GM19023 (cell line): ENCODE measurements around the gene ESYT1.

ENCODE experiments used
- ATAC-seq: cut with Tn5 transposase; IDR thresholded peaks from one replicate; pipeline ENCODE4 v1.9.1; 2021; ENCODE audit warnings: mild to moderate bottlenecking, moderate library complexity; ENCODE audit not compliant: unreplicated experiment

Gene ESYT1

GRCh38 chr12:56186957-56187356 is 58.9 kb downstream of the ESYT1 start:
- ATAC-seq: no peak

- ATAC-seq: no peak
These were observed 60.2 kb downstream of the ESYT1 start for GRCh38 chr12:56188131-56188777.

- no peak for ATAC-seq
These were observed 60.7 kb downstream of the ESYT1 start for GRCh38 chr12:56188778-56189098.

GRCh38 chr12:56189099-56189917 is 61.2 kb downstream of the ESYT1 start, which contains the start of gene SMARCC2:
TSS of gene SMARCC2 (minus strand) at chr12:56189483. CDS start at chr12:56189461, 22 bp downstream.
- ATAC-seq: peak; percentile 67

- ATAC-seq: peak; percentile 30
These were observed 62.0 kb downstream of the ESYT1 start for GRCh38 chr12:56189918-56190694.

GRCh38 chr12:56190695-56191155 is 62.7 kb downstream of the ESYT1 start:
- ATAC-seq: no peak

GRCh38 chr12:56192582-56192981 is 64.5 kb downstream of the ESYT1 start:
- no peak for ATAC-seq

GRCh38 chr12:56193025-56193578 is 65.0 kb downstream of the ESYT1 start:
- no peak for ATAC-seq
